Heart left ventricle (tissue), 13 donors: ENCODE measurements around the gene RAB33A.

Experiments used
- POLR2A ChIP-seq, 2 donors: fragments of 450-650 bp; IDR thresholded peaks; one replicate each; pipeline ENCODE4 v1.6.1; 2017; ENCODE audit warnings: antibody characterized with exemption in 2 of 2, mild to moderate bottlenecking in 2 of 2, moderate library complexity in 2 of 2
- TF ChIP-seq, protein P1 (sequence below), 12 donors: fragments of 200-600 bp; sonication (generic) in 4 of 12; IDR thresholded peaks; one replicate each; pipeline versions ENCODE4 v1.5.0 to v1.8.0; 2018 to 2022; ENCODE audit warnings: antibody characterized with exemption in 12 of 12, mild to moderate bottlenecking in 5 of 12
- donor health status: ischemic (EF 13 %, LVEDD 7.1; RV severe dilation, severe dysfunction).
- donor health status: DM: no; HTN: yes; CAD: no.
- donor health status: DM: no; HTN: no; CAD: no.
- donor health status: ischemic (EF 25% LVEDD 6.9; RV normal size, moderate dysfunction).
- donor health status: ischemic (EF 25% LVEDD 5.7; RV mildly dilated, moderate dysfunction).
- donor health status: ischemic (EF 35%, LVEDD 5.7; RV mildly dilated, moderate dysfunction).
- donor health status: nonischemic (EF 11% LVEDD 7.7; RV severe dilation, severe dysfunction).
- donor health status: DM: yes; HTN: yes; CAD: no.
- donor health status: PGD.
- donor health status: ischemic (EF 29% LVEDD 5.4; RV normal size, mild dysfunction).
- donor health status: nonischemic (EF 23%, LVEDD 6.1; RV moderate dilation, normal function).

DNA sequence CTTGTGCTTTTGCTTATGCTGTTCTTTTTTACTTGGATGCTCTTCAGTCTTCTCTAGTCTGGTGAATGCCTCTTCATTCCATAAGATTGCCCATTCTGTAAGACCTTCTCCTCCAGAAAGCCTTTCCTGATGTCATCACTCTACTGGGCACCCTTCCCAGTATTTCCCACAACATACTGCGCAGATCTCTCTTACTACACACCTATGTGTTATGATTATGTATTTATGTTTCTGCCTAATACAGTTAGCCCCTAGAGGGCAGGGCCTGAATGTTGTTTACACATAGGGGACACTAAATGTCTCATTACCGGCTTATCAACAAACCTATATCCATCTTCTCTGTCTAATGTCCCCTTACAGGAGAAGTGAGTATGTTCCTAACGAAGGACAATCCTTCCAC, 27.3 kb upstream of the RAB33A start:
- TF ChIP-seq, protein P1, sequence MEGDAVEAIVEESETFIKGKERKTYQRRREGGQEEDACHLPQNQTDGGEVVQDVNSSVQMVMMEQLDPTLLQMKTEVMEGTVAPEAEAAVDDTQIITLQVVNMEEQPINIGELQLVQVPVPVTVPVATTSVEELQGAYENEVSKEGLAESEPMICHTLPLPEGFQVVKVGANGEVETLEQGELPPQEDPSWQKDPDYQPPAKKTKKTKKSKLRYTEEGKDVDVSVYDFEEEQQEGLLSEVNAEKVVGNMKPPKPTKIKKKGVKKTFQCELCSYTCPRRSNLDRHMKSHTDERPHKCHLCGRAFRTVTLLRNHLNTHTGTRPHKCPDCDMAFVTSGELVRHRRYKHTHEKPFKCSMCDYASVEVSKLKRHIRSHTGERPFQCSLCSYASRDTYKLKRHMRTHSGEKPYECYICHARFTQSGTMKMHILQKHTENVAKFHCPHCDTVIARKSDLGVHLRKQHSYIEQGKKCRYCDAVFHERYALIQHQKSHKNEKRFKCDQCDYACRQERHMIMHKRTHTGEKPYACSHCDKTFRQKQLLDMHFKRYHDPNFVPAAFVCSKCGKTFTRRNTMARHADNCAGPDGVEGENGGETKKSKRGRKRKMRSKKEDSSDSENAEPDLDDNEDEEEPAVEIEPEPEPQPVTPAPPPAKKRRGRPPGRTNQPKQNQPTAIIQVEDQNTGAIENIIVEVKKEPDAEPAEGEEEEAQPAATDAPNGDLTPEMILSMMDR (IDR thresholded peaks at IDR 0.05): peak in 1 of 12 donors; percentile 8
- TF ChIP-seq POLR2A (IDR thresholded peaks at IDR 0.05): no peak
